LHCN-M2 (cell line): ENCODE measurements around the gene PDCD4. TPM values are rescaled to one million over a fixed set of nuclear protein-coding genes. Genes with fewer than 3 reads are reported as not detected.

Experiments used
- DNase-seq: peaks from one replicate; pipeline ENCODE4 v3.0.0-alpha.2; 2012; ENCODE audit warnings: low read depth
- total RNA-seq: library from RNA; depleted of rRNA; stranded (reverse); fragments of >200 nt; gene quantifications from 2 replicates; pipeline ENCODE4 v1.2.3, GENCODE V29; 2014; rRNA removed

PDCD4 gene
- total RNA-seq, 1 experiment from 2014 or later = 40.0 TPM

GRCh38 chr10:110919349-110919931, 47.7 kb downstream of the PDCD4 start, which contains the start of gene SHOC2:
SHOC2 (plus strand) TSS chr10:110919604; CDS start chr10:110964359, 44,755 bp downstream.
- no peak for DNase-seq

GRCh38 chr10:110919971-110920881, 48.5 kb downstream of the PDCD4 start:
- DNase-seq = peak; percentile 45

DNA sequence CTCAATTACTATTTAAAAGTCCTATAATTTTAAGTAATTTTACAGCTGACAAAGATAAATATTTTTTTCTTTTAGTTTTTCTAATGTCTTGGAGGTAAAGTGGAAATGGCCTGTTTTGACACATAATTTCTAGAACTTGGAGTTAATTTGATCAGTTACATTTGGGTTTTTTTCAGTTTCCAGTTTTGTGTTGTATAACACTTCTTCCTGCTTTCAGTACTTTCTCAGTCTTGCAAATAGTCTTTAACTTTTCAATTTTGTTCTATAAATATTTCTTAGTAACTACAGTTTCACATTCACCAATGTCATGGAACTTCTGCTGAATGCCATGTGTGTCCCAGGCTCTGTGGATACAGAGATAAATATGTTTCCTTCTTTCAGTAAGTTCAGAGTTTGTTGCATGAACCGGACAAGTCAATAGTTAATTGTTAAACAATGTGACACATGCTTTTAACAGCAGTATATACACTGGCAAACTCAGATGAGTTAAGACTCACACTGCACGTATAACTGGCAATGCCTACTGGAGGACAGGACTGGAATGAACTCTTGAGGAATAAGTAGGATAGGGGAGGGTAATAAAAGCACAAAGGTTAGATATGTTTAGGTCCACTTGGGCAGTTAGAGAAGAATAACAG, 52.2 kb downstream of the PDCD4 start:
- DNase-seq = no peak

- DNase-seq = no peak
Measured at GRCh38 chr10:110927461-110927860, 55.7 kb downstream of the PDCD4 start.

- DNase-seq = no peak
Measured at GRCh38 chr10:110931769-110932381, 60.1 kb downstream of the PDCD4 start.

DNA sequence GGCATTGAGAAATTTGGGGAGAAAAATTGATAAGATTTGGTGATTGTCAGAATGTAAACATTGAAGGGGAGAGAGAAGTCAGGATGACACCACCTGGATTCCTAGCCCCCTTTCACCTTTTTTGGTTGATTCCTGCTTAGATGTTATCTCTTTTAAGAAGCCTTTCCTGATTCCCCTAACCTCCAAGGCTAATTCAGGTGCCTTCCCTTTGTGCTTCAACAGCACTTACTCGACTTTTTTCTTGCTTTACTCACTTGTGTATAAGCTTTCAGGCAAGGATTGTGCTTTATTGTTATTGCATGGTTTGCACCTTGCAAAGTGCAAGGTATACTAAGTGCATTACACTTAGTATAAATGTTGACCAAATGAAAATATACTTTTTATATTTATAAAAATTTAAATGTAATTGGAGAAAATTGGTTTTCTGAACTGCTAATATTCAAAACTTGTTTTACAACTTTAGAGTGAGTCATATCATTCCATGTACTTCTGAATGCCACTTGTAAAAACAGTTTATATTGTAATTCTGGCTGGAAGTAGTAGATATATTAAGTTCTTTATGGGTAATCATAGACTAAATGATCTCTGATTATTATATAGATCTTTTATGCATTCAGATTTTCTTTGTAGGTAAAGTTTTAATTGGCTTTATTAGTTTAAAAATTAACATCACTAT, 60.9 kb downstream of the PDCD4 start:
- DNase-seq = no peak

GRCh38 chr10:110936757-110937156, 65.0 kb downstream of the PDCD4 start:
- no peak for DNase-seq

DNA sequence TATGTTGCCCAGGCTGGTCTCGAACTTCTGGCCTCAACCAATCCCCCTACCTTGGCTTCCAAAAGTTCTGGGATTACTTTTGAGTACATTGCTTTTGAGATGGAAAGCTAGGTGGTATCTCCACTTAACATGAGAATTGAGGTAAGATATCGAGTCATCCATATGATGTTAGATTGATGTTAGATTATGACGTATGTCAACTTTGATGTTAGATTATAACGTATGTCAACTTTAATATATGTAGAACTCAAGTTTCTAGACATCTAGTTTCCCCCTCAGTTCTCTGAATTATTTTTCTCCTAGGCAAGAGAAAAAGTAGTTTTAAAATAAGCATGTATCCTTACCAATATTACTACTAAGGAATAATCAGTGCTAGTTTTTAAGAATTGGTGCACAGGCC, 67.7 kb downstream of the PDCD4 start:
- DNase-seq = no peak

- peak; percentile 81 for DNase-seq
Measured at GRCh38 chr10:110944792-110945396, 73.2 kb downstream of the PDCD4 start.

DNA sequence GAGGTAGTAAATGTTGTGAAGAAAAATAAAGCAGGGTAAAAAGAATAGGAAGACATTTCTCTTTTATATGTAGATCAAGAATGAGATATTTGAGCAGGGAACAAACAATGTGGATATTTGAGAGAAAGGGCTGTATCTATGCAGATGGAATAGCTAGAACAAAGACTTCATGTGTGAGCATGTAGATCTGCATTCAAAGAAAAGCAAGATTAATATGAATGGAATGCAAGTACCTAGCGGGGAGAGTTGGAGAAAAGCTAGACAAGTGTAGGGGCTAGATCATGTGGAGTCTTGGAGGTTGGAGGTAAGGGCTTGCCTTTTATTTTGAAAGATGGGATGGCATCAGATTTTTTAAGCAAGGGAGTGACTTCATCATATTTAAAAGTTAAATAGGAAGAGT, 74.8 kb downstream of the PDCD4 start:
- DNase-seq = no peak

DNA sequence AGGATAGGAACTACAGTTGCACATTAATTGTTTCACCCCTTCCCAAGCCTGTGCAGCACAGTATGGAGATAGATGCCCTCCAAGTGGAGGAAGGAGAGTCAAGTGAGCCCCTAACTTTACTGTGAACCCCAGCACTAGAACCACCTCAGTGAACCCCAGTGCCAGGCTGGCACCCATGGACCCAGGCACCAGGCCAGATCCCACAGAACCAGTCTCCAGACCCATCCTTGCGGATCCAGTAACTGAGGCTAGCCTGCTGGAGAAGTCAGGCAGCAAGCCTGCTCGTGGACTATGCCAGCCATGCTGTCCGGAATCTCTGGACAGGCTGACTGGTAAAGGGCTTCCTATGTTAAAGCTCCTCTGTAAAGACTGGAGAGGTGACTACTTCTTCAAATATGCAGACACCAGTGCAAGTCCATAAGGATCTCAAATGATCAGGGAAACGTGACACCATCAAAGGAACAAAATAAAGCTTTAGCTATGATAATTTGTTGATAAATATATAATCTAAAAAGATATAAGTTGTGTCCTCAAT, 75.4 kb downstream of the PDCD4 start:
- DNase-seq = peak; percentile 21

Other genes starting within 250 kb of the PDCD4 start
- gene RBM20, start 227.6 kb upstream of the PDCD4 start, total RNA-seq = 0.51 and 0.57 TPM in 2 replicates
- 23.1 and 27.8 TPM in 2 replicates for gene BBIP1, start 47.3 kb downstream of the PDCD4 start, total RNA-seq
- gene SHOC2, start 47.7 kb downstream of the PDCD4 start, total RNA-seq = 28.9 and 36.2 TPM in 2 replicates
- gene ADRA2A, start 205.1 kb downstream of the PDCD4 start, total RNA-seq = 0.13 and 0.34 TPM in 2 replicates